Ovary (tissue), 9 donors: ENCODE data around the gene DTL. TPM values are rescaled to one million over a fixed set of nuclear protein-coding genes. Genes with fewer than 3 reads are reported as not detected.

Experiments
- DNase-seq, 5 donors: peaks; one replicate each; pipeline ENCODE4 v3.0.0-alpha.2; 2019 to 2020
- H3K27ac ChIP-seq, 2 donors: fragments of 200-600 bp; one replicate each; pipeline versions ENCODE4 v1.5.1 to v1.8.0; 2019 to 2022
- H3K27me3 ChIP-seq: fragments of 200-600 bp; one replicate; pipeline ENCODE4 v1.8.0; 2022
- H3K36me3 ChIP-seq: fragments of 200-600 bp; sonication (generic); one replicate; pipeline ENCODE4 v1.5.1; 2019
- H3K4me1 ChIP-seq: one replicate; pipeline ENCODE4 v1.8.1; 2013; ENCODE audit warnings: mild to moderate bottlenecking, moderate library complexity; ENCODE audit not compliant: insufficient read depth
- H3K4me3 ChIP-seq: fragments of 200-600 bp; sonication (generic); one replicate; pipeline ENCODE4 v1.5.1; 2017
- H3K9me3 ChIP-seq, 2 donors: fragments of 200-600 bp in 1 of 2; sonication (generic) in 1 of 2; one replicate each; pipeline versions ENCODE4 v1.5.1 to v1.8.1; 2013 to 2019; ENCODE audit warnings: mild to moderate bottlenecking in 1 of 2, moderate library complexity in 1 of 2
- EP300 ChIP-seq: sonication (generic); formaldehyde crosslinking; IDR thresholded peaks from one replicate; pipeline ENCODE4 v1.6.1; 2017; ENCODE audit warnings: antibody characterized with exemption
- POLR2A ChIP-seq: fragments of 450-650 bp; IDR thresholded peaks from one replicate; pipeline ENCODE4 v1.6.1; 2017; ENCODE audit warnings: antibody characterized with exemption, mild to moderate bottlenecking, moderate library complexity
- WGBS, 3 donors: extraction: QIAGEN DNeasy Blood & Tissue Kit in 1 of 3; methylation state at CpG; one replicate each; pipeline versions ENCODE4 v1.1.5 to v1.1.7; 2013 to 2017; 5-methylcytosine and 5-hydroxymethylcytosine counted together
- intact Hi-C, 4 donors: fragments of 100-400 bp; cut with DNase I; formaldehyde crosslinking; loops; one replicate each; pipeline versions ENCODE4 v1.11.0 to v1.15.1; 2022 to 2023
- polyA plus RNA-seq, 2 donors: library from polyadenylated mRNA; stranded (reverse); fragments of 200-250 nt in 1 of 2; fragments of 350-450 nt in 1 of 2; fragmentation: Illumina TruSeq in 1 of 2; extraction: RNeasy Lipid Tissue Mini Kit (QIAGEN cat#74804) in 1 of 2; gene quantifications; one replicate each; pipeline ENCODE4 v1.2.3, GENCODE V29; 2013 to 2014
- total RNA-seq, 7 donors: library from RNA; depleted of rRNA in 2 of 7; stranded (reverse); fragments of >200 nt in 2 of 7; fragmentation: NEBNext Ultra II Directional in 3 of 7; extraction: Animal tissue kit (Norgen Biotek cat#: 25700) in 3 of 7; gene quantifications; one replicate each; pipeline versions ENCODE4 v1.1.0 to v1.2.4, GENCODE V29; 2016 to 2023
- TF ChIP-seq, protein P1 (sequence below), 3 donors: fragments of 450-650 bp in 2 of 3; fragments of 200-600 bp in 1 of 3; IDR thresholded peaks; one replicate each; pipeline versions ENCODE4 v1.5.1 to v1.8.0; 2016 to 2022; ENCODE audit warnings: antibody characterized with exemption in 3 of 3, mild to moderate bottlenecking in 1 of 3
- donor health status: DM: no; HTN: no; CAD: no; lungs with moderate emphysema.
- donor health status: DM: no; HTN: no; CAD: no.
- donor health status: Bipolar disorder and iron deficiency.
- donor health status: DM: yes; HTN: yes; CAD: no.
- donor health status: DM: no; HTN: no; CAD: no.
- donor health status: DM: yes; HTN: yes; CAD: no.

The DTL gene
- total and polyA plus RNA-seq, 9 donors = 0.11 to 2.0 (median 0.96) TPM

- WGBS, 3 donors = 74 to 86% (median 84%) methylated on average over 1 of the region's 1 CpG
- H3K27me3 ChIP-seq = no peaks in the 10 kb centered on the region
- H3K4me3 ChIP-seq = no peak overlapping the region
- no peak overlapping the region for H3K27ac ChIP-seq
- no peak for DNase-seq
- H3K4me1 ChIP-seq = no peaks in the 10 kb centered on the region
- no peaks in the 10 kb centered on the region for H3K9me3 ChIP-seq
- intact Hi-C loops = no loop called here
- H3K36me3 ChIP-seq = no peaks in the 10 kb centered on the region
- no peak for TF ChIP-seq POLR2A
- no peak for TF ChIP-seq EP300
- TF ChIP-seq, protein P1, sequence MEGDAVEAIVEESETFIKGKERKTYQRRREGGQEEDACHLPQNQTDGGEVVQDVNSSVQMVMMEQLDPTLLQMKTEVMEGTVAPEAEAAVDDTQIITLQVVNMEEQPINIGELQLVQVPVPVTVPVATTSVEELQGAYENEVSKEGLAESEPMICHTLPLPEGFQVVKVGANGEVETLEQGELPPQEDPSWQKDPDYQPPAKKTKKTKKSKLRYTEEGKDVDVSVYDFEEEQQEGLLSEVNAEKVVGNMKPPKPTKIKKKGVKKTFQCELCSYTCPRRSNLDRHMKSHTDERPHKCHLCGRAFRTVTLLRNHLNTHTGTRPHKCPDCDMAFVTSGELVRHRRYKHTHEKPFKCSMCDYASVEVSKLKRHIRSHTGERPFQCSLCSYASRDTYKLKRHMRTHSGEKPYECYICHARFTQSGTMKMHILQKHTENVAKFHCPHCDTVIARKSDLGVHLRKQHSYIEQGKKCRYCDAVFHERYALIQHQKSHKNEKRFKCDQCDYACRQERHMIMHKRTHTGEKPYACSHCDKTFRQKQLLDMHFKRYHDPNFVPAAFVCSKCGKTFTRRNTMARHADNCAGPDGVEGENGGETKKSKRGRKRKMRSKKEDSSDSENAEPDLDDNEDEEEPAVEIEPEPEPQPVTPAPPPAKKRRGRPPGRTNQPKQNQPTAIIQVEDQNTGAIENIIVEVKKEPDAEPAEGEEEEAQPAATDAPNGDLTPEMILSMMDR (IDR thresholded peaks at IDR 0.05) = no peak
Observed at GRCh38 chr1:212106286-212106792, 70.8 kb downstream of the DTL start.

GRCh38 chr1:212107481-212107880, 71.9 kb downstream of the DTL start:
- TF ChIP-seq EP300 (no peak), POLR2A (no peak)
- TF ChIP-seq, protein P1 (IDR thresholded peaks at IDR 0.05) = no peak
- 79 to 83% (median 81%) methylated on average over 3 of the region's 3 CpGs for WGBS, 3 donors
- Histone ChIP-seq H3K36me3 (no peaks in the 10 kb centered on the region), H3K9me3 (no peaks in the 10 kb centered on the region), H3K27ac (no peak overlapping the region), H3K4me3 (no peak overlapping the region), H3K27me3 (no peaks in the 10 kb centered on the region), H3K4me1 (no peaks in the 10 kb centered on the region)
- intact Hi-C loops = no loop called here
- no peak for DNase-seq

DNA sequence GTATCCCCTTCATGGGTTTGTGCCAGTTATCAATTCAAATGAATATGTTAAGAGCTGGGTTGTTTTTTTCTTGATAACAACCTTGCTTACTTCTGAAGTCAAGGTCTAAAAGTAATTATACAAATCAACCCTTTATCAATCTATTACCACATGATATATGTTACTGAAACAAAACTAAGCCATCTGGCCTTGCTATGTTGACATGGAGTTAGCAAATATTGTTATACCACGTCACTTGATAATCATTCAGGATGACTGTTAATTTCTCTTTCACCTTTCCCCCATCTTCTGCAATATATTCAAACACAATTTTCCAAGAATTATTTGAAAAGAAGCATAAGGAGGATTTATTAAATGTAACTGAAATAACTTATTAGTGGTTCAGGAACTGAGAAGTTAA, 72.6 kb downstream of the DTL start:
- TF ChIP-seq, protein P1 (IDR thresholded peaks at IDR 0.05) = no peak
- TF ChIP-seq POLR2A = no peak
- no peak for TF ChIP-seq EP300

GRCh38 chr1:212108981-212109380, 73.4 kb downstream of the DTL start:
- 83 to 93% (median 89%) methylated on average over 2 of the region's 2 CpGs for WGBS, 3 donors
- TF ChIP-seq EP300 (no peak), POLR2A (no peak)
- TF ChIP-seq, protein P1 (IDR thresholded peaks at IDR 0.05) = no peak
- H3K4me3 ChIP-seq = no peak overlapping the region
- no peak for DNase-seq
- intact Hi-C loops = no loop called here
- H3K4me1 ChIP-seq = no peaks in the 10 kb centered on the region
- H3K36me3 ChIP-seq = no peaks in the 10 kb centered on the region
- H3K27me3 ChIP-seq = no peaks in the 10 kb centered on the region
- H3K27ac ChIP-seq = no peak overlapping the region
- H3K9me3 ChIP-seq = no peaks in the 10 kb centered on the region

More for the DNA sequence above, 72.6 kb downstream of the DTL start:
- DNase-seq = no peak
- intact Hi-C loops = no loop called here
- WGBS, 3 donors = 65 to 94% (median 85%) methylated on average over 1 of the region's 1 CpG
- no peaks in the 10 kb centered on the region for H3K27me3 ChIP-seq
- H3K4me3 ChIP-seq = no peak overlapping the region
- no peaks in the 10 kb centered on the region for H3K36me3 ChIP-seq
- no peaks in the 10 kb centered on the region for H3K4me1 ChIP-seq
- H3K9me3 ChIP-seq = no peaks in the 10 kb centered on the region
- H3K27ac ChIP-seq = no peak overlapping the region
